Ishikawa (cell line): Measurements from ENCODE around the gene RAB26.

Experiments
- CEBPB ChIP-seq: IDR thresholded peaks from 2 replicates; pipeline ENCODE4 v1.6.1; 2012
- EP300 ChIP-seq: IDR thresholded peaks from 2 replicates; pipeline ENCODE4 v1.6.1; 2012; ENCODE audit warnings: borderline replicate concordance

DNA sequence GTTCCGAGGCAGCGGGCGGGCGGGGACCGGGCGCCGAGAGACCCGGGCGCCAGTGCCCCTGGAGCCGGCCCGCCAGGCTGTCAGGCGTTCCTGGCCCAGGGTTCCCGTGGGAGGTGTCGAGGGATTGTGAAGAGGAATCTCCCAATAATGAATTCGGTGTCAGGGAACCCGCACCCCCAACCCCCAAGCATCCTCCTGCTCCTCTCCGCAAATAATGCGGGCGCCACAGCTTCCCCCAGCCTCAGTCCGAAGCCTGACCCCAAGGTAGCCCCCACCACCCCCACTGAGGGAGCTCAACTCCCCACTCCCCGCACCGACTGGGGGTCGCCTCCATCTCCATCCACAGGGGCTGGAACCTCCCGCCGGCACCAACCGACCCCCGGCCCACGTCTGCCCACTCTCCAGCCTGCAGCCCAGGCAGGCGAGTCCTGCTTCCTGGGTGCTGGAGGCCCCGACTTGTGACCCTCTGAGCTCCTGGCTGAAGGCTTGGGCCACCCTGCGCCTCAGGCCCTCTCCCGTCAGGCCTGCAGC lies 48.6 kb downstream of the RAB26 start:
- no peak for TF ChIP-seq EP300
- TF ChIP-seq CEBPB = no peak
